ENCODE results near the gene VPS37C. TPM values are rescaled to one million over a fixed set of nuclear protein-coding genes. Genes with fewer than 3 reads are reported as not detected.

Gene VPS37C
- total RNA-seq, 1 experiment from 2014 or later: 19.0 TPM

DNA sequence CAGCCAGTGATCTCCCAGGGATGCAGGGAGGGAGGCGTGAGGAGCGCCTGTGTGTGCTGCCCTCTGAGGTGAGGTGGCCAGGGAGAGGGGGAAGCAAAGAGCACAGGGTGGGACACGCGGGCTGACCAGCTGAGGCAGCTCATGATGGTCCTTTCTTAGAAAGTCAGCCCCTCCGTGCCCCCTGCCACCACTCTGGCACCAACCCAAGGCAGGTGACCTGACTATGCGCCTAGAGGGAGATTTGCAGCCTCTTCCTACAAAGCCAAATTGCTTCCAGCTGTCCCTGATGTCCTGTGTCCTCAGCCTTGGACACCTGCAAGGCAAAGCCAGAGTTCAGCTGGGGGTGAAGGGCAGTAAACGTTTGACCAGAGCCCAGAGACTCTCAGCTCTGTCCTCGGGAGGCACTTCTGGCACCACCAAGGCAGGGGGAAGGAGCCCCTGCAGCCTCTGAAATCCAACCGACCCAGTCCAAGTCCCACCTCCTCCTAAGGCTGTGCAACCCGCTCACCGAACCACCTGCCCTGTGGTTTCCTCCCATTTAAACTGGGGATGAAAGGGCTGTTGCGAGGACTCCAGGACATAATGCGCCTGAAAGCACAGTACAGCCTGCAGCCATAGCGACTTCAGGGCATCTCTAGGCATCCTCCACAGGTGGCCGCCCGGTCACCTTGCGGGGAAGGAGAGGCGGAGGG, 32.1 kb downstream of the VPS37C start:
- Mint-ChIP-seq H3K27ac (no peak overlapping the region), H3K4me3 (no peak overlapping the region), H3K9me3 (no peaks in the 10 kb centered on the region; a peak in 1 of 5 replicates), H3K27me3 (ENCODE audit: low read depth) (no peaks in the 10 kb centered on the region; the same call in 1 of the 2 replicates), H3K4me1 (peaks cover 8 to 17% of the 10 kb centered on the region in 2 experiments), H3K36me3 (ENCODE audit: insufficient read depth in 1 of 3, low read depth in 3 of 3) (peaks cover 0 to 9% (median 5%) of the 10 kb centered on the region in 3 experiments; a peak in 4 of 7 replicates)
- no peak overlapping the region for H2BK12ac ChIP-seq (ENCODE audit: insufficient read length, low read depth, low read length)
- no peak overlapping the region for H2BK15ac ChIP-seq (ENCODE audit: low read depth, low read length)
- no CpG with 5 or more reads among the region's 18 CpGs for WGBS (ENCODE audit: extremely low coverage, insufficient read length, low lambda C conversion rate)
- TF ChIP-seq, protein P1, sequence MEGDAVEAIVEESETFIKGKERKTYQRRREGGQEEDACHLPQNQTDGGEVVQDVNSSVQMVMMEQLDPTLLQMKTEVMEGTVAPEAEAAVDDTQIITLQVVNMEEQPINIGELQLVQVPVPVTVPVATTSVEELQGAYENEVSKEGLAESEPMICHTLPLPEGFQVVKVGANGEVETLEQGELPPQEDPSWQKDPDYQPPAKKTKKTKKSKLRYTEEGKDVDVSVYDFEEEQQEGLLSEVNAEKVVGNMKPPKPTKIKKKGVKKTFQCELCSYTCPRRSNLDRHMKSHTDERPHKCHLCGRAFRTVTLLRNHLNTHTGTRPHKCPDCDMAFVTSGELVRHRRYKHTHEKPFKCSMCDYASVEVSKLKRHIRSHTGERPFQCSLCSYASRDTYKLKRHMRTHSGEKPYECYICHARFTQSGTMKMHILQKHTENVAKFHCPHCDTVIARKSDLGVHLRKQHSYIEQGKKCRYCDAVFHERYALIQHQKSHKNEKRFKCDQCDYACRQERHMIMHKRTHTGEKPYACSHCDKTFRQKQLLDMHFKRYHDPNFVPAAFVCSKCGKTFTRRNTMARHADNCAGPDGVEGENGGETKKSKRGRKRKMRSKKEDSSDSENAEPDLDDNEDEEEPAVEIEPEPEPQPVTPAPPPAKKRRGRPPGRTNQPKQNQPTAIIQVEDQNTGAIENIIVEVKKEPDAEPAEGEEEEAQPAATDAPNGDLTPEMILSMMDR (conservative IDR thresholded peaks at IDR 0.05): no peak
- DNase-seq: no peak
- H3K27ac ChIP-seq (ENCODE audit: insufficient read length, low read depth, low read length): no peak overlapping the region
- H2BK20ac ChIP-seq (ENCODE audit: low read depth, low read length, poor library complexity, severe bottlenecking): no peak overlapping the region
- H3K9ac ChIP-seq (ENCODE audit: extremely low read depth, insufficient read length, low read length): no peak overlapping the region
- H2AK5ac ChIP-seq (ENCODE audit: insufficient read length, low read length): no peak overlapping the region
- no peaks in the 10 kb centered on the region for H3K9me3 ChIP-seq (ENCODE audit: control insufficient read depth, low read depth, low read length)
- H3K18ac ChIP-seq (ENCODE audit: insufficient read length, low read depth, low read length): no peak overlapping the region
- H4K20me1 ChIP-seq (ENCODE audit: control insufficient read depth, insufficient read depth, insufficient read length): no peaks in the 10 kb centered on the region
- no peak overlapping the region for H3K23ac ChIP-seq (ENCODE audit: insufficient read length, low read depth, low read length)
- no peak overlapping the region for H3K14ac ChIP-seq (ENCODE audit: insufficient read depth, low read length)
- no peak overlapping the region for H4K8ac ChIP-seq (replicated peaks; ENCODE audit: insufficient read length, low read depth, low read length)
- H3K56ac ChIP-seq (ENCODE audit: insufficient read length, low read depth, low read length): no peak overlapping the region
- H3K4ac ChIP-seq (ENCODE audit: low read depth, low read length): no peak overlapping the region
- H4K5ac ChIP-seq (ENCODE audit: insufficient read length, low read depth, low read length): no peak overlapping the region
- H2AFZ ChIP-seq (ENCODE audit: low read length): no peak overlapping the region
- no peak overlapping the region for H3T11ph ChIP-seq (ENCODE audit: low read length)
- no peaks in the 10 kb centered on the region for H3K79me1 ChIP-seq (ENCODE audit: insufficient read depth, low read depth, low read length, poor library complexity, severe bottlenecking)
- H2BK120ac ChIP-seq (ENCODE audit: low read depth, low read length, poor library complexity, severe bottlenecking): no peak overlapping the region
- H3K4me2 ChIP-seq (ENCODE audit: insufficient read depth, insufficient read length, low read length): no peak overlapping the region
- H2BK5ac ChIP-seq (ENCODE audit: insufficient read length, low read length): no peak overlapping the region
- H3K79me2 ChIP-seq (ENCODE audit: insufficient read depth, low read length): no peaks in the 10 kb centered on the region
- H3K27me3 ChIP-seq (ENCODE audit: insufficient read depth, low read length): no peaks in the 10 kb centered on the region
- H3K23me2 ChIP-seq (ENCODE audit: insufficient read length, low read depth, low read length, poor library complexity, severe bottlenecking): no peaks in the 10 kb centered on the region
- H4K91ac ChIP-seq (ENCODE audit: insufficient read length, low read depth, low read length): no peak overlapping the region
- H3K4me1 ChIP-seq (ENCODE audit: insufficient read depth, low read length): no peaks in the 10 kb centered on the region
